Stimulated activated effector memory CD8-positive, alpha-beta T cell treated with anti-CD3 and anti-CD28 coated beads, Interleukin-12 subunit alpha, Interleukin-12 subunit beta, amount 100 ng/mL, for 72 hours (primary cell): ENCODE measurements around the gene TATDN2.

Experiments
- ATAC-seq: fragments of 150-1000 bp; cut with Tn5 transposase; 2 replicates; pipeline ENCODE4 v1.10.0; 2021
- DNase-seq, 2 donors: peaks; one replicate each; pipeline ENCODE4 v3.0.0; 2021 to 2022; ENCODE audit warnings: low spot score in 2 of 2
- H3K27ac Mint-ChIP-seq: one replicate; pipeline ENCODE4 v1.8.0; 2022; ENCODE audit warnings: mild to moderate bottlenecking, mixed read lengths
- H3K36me3 Mint-ChIP-seq: one replicate; pipeline ENCODE4 v1.8.0; 2022; ENCODE audit warnings: mild to moderate bottlenecking, mixed read lengths
- H3K4me1 Mint-ChIP-seq: one replicate; pipeline ENCODE4 v1.8.0; 2022; ENCODE audit warnings: mixed read lengths
- H3K4me3 Mint-ChIP-seq: one replicate; pipeline ENCODE4 v1.8.0; 2022; ENCODE audit warnings: mild to moderate bottlenecking, mixed read lengths
- H3K9me3 Mint-ChIP-seq: one replicate; pipeline ENCODE4 v1.8.0; 2022; ENCODE audit warnings: mixed read lengths

The TATDN2 gene

DNA sequence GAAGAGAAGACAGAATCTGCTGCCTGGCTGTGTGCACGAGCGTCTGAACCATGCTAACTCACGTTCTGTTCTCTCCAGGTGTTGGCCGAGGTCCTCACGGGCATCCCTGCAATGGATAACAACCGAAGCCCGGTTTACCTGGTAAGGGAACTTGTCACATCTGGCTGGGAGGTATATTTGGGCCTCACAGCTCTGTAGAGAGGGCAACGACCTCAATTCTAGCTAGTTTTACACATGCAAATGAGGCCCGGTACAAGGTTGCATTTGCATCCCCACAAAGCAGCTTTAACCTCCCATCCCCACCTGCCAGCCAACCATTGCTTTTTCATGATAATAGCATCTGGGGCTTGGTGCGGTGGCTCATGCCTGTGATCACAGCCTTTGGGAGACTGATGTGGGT, 22.0 kb upstream of the TATDN2 start:
- peaks cover 60% of the 10 kb centered on the region for H3K4me1 Mint-ChIP-seq
- ATAC-seq (no peak), DNase-seq (no peak)
- no peaks in the 10 kb centered on the region for H3K9me3 Mint-ChIP-seq
- H3K27ac Mint-ChIP-seq = no peak overlapping the region
- no peak overlapping the region for H3K4me3 Mint-ChIP-seq
- H3K36me3 Mint-ChIP-seq = peaks cover 37% of the 10 kb centered on the region

GRCh38 chr3:10228248-10228950, 19.9 kb upstream of the TATDN2 start:
- peaks cover 34% of the 10 kb centered on the region for H3K36me3 Mint-ChIP-seq
- H3K4me3 Mint-ChIP-seq = peak overlapping the region; percentile 45
- H3K9me3 Mint-ChIP-seq = no peaks in the 10 kb centered on the region
- H3K4me1 Mint-ChIP-seq = peaks cover 49% of the 10 kb centered on the region
- DNase-seq (peak in 1 of 2 donors; percentile 73), ATAC-seq (peak; percentile 75)
- H3K27ac Mint-ChIP-seq = peak overlapping the region; percentile 83

GRCh38 chr3:10229576-10229975, 18.7 kb upstream of the TATDN2 start:
- no peaks in the 10 kb centered on the region for H3K9me3 Mint-ChIP-seq
- no peak overlapping the region for H3K27ac Mint-ChIP-seq
- peaks cover 37% of the 10 kb centered on the region for H3K4me1 Mint-ChIP-seq
- no peak overlapping the region for H3K4me3 Mint-ChIP-seq
- no peak for DNase-seq
- peaks cover 31% of the 10 kb centered on the region for H3K36me3 Mint-ChIP-seq
- ATAC-seq = no peak

DNA sequence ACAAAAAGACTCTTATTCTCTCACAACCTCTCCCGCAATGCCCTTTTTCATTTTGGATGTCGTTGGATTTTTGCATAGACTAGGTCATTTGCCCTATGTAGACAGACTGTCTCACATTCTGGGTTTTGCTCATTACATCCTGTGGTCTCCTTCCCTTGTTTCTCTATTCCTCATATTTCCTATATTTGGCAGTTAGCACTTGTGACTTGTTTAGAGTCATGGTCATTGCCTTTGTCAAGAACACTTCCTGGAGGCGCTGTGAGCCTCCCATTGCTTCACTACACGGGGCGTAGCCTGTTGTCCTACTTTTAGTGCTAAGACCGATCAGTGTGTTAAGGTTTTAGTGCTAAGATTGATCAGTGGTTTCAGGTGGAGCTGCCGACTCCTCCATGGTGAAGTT, 16.1 kb upstream of the TATDN2 start:
- peaks cover 33% of the 10 kb centered on the region for H3K36me3 Mint-ChIP-seq
- H3K4me3 Mint-ChIP-seq = peak overlapping the region; percentile 32
- peak; percentile 69 for ATAC-seq
- no peak for DNase-seq
- H3K27ac Mint-ChIP-seq = peak overlapping the region; percentile 9
- H3K4me1 Mint-ChIP-seq = peaks cover 26% of the 10 kb centered on the region
- H3K9me3 Mint-ChIP-seq = no peaks in the 10 kb centered on the region

GRCh38 chr3:10233988-10234387, 14.3 kb upstream of the TATDN2 start:
- no peak for ATAC-seq
- H3K36me3 Mint-ChIP-seq = peaks cover 35% of the 10 kb centered on the region
- no peak for DNase-seq
- H3K27ac Mint-ChIP-seq = no peak overlapping the region
- H3K9me3 Mint-ChIP-seq = no peaks in the 10 kb centered on the region
- peaks cover 33% of the 10 kb centered on the region for H3K4me1 Mint-ChIP-seq
- H3K4me3 Mint-ChIP-seq = no peak overlapping the region

DNA sequence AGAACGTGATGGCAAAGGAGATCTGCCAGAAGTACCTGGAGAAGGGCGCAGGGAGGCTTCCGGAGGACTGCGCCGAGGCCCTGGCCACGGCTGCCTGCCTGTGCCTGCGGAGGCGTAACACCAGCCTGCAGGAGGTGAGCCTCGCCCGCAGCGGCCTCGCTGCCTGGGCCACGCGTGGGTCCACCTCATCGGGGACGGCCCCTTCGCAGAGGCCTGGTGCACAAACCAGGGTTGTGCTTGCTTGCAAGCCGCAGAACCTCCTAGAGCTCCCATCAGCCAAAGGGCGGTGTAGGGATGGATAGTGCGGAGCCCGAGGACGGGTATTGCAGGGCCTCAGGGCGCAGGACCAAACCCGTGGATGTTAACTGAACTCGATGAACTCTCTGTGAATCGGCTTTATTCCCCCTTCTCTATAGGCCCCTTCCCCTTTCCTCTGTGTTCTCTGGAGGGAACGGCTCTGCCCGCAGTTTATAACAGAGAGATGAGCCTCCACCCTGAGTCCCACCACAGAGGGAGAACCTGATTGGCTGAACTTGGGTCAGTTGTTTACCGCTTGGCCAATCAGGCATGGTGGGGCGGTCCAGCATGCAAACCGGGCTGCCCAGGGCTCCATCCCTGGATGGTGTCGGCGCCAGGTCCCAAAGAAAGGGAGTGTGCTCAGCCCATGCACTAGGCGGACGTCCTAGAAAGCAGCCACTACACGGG, 13.6 kb upstream of the TATDN2 start:
- Mint-ChIP-seq H3K36me3 (peaks cover 42% of the 10 kb centered on the region), H3K27ac (no peak overlapping the region), H3K9me3 (no peaks in the 10 kb centered on the region), H3K4me3 (no peak overlapping the region), H3K4me1 (peaks cover 34% of the 10 kb centered on the region)
- DNase-seq (no peak), ATAC-seq (no peak)

GRCh38 chr3:10235551-10235950, 12.7 kb upstream of the TATDN2 start:
- ATAC-seq (no peak), DNase-seq (no peak)
- Mint-ChIP-seq H3K4me3 (no peak overlapping the region), H3K4me1 (peaks cover 34% of the 10 kb centered on the region), H3K9me3 (no peaks in the 10 kb centered on the region), H3K27ac (no peak overlapping the region), H3K36me3 (peaks cover 46% of the 10 kb centered on the region)

DNA sequence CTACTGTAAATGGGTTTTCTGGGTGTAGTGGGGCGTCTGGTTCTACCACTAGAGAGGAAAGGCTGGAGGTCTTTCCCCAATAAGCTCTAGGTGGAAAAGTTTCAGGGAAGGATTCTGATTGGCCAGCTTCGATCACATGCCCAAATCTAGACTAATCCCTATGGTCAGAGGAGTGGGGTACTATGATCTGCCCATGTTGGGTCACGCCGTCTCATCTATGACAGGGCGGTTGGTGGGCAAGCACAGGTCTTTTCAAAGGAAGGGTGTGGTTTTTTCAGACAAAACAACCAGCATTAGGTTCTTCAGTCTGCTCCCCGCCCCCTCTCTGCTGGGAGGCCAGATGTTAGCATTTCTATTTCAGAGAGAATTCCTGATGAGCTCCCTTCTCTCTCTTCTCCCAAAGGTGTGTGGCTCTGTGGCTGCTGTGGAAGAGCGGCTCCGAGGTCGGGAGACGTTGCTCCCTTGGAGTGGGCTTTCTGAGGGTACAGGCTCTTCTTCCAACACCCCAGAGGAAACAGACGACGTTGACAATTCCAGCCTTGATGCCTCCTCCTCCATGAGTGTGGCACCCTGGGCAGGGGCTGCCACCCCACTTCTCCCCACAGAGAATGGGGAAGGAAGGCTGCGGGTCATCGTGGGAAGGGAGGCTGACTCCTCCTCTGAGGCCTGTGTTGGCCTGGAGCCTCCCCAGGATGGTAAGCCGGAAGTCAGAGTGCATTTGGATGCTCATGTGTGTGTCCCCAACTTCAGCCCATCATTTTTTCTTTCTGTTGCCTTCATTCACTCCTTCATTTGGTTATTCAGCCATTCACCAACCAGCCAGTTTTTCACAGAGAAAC, 9.7 kb upstream of the TATDN2 start:
- peaks cover 43% of the 10 kb centered on the region for H3K4me1 Mint-ChIP-seq
- ATAC-seq (peak; percentile 80), DNase-seq (no peak)
- peaks cover 53% of the 10 kb centered on the region for H3K36me3 Mint-ChIP-seq
- no peaks in the 10 kb centered on the region for H3K9me3 Mint-ChIP-seq
- peak overlapping the region; percentile 96 for H3K27ac Mint-ChIP-seq
- H3K4me3 Mint-ChIP-seq = peak overlapping the region; percentile 35

- DNase-seq (no peak), ATAC-seq (no peak)
- H3K9me3 Mint-ChIP-seq = peaks cover 3% of the 10 kb centered on the region
- peaks cover 49% of the 10 kb centered on the region for H3K36me3 Mint-ChIP-seq
- H3K4me3 Mint-ChIP-seq = no peak overlapping the region
- peaks cover 48% of the 10 kb centered on the region for H3K4me1 Mint-ChIP-seq
- H3K27ac Mint-ChIP-seq = peak overlapping the region; percentile 37
Observed at GRCh38 chr3:10240799-10241198, 7.5 kb upstream of the TATDN2 start.

DNA sequence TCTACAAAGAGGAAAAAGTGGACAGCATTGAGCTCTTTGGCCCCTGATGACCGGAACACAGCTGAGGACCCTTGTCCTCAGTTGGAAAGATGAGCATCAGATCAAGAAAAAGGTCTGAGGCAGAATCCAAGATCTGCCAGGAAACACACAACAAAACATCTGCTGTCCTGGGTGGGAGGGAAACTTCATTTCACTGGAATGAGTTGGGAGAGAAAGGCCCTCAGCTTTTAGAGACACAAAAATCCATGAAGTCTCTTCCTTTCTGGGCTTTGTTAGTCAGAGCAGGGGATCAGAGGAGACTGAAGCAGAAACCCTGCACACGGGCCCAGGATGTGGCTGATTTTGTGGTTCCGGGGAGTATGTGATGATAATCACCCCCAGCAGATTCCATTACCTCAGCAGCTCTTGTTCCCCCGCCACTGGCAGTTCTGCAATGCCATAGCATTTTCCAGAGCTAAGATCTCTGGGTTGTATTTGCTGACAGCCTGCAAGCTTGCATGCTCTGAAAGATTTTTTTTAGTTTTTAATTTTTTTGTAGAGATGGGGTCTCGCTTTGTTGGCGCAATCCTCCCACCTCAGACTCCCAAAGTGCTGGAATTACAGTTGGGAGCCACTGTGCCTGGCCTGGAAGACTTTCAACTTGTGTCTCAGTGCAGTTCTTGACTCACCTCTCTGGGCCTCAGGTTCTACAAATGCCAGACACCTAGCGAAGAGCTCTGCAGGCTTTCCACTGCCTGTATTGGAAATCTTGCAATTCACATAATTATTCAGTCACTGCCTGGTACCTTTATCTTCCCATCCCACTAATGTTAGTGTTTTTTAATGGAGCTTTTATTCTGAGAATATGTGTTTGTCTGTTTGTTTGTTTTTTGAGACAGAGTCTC, 5.8 kb upstream of the TATDN2 start:
- Mint-ChIP-seq H3K27ac (peak overlapping the region; percentile 96), H3K4me3 (peak overlapping the region; percentile 64), H3K36me3 (peaks cover 44% of the 10 kb centered on the region), H3K9me3 (peaks cover 6% of the 10 kb centered on the region), H3K4me1 (peaks cover 47% of the 10 kb centered on the region)
- DNase-seq = peak in 1 of 2 donors; percentile 72
- ATAC-seq = peak; percentile 98

DNA sequence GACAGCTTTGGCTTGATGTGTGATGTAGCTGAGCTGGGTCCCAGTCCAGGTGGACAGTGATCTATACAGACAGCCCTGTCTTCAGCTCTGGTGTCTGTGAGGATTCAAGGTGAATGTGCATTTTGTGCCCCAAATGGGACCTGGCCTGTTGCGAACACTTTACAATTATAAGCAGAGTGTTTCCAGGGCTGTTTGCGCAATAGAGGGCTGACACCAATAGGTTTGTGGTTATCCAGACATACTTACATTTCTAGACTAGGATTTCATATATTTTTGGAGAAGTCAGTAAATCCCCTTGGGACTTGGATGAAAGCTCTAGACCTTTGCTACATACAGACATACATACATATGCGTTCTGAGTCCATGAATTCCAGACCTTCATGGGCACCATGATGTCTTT, 4.2 kb upstream of the TATDN2 start:
- ATAC-seq (no peak), DNase-seq (no peak)
- Mint-ChIP-seq H3K27ac (no peak overlapping the region), H3K9me3 (peaks cover 6% of the 10 kb centered on the region), H3K4me1 (peaks cover 41% of the 10 kb centered on the region), H3K36me3 (peaks cover 42% of the 10 kb centered on the region), H3K4me3 (no peak overlapping the region)

DNA sequence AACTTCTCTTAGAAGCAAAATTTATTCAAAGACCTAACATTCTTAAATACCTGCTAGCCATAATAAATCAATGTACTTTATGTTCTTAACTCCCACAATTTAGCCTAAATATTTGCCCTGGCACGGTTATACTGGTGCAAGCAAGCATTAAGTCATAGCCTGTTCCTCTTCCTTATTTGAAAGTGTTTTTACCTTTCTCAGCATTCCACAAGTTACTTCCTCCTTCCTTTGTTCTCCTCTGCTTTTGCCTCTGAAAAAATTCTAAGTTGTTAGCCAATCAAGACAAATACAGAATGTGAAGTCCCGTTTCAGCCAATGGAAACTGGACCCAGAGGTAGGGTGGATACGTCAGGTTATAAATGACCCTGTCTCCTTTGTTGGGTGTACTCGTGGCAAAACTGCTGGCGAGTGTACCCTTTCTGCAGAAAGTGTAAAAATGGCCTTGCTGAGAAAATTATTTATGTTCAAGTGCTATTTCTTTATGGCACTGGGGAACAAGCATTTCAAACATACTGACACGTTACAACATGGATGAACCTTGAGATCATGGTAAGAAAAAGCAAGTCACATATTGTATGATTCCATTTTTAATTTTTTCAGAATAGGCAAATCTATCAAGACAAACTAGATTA, 3.1 kb upstream of the TATDN2 start:
- Mint-ChIP-seq H3K4me3 (no peak overlapping the region), H3K4me1 (peaks cover 44% of the 10 kb centered on the region), H3K36me3 (peaks cover 44% of the 10 kb centered on the region), H3K9me3 (peaks cover 6% of the 10 kb centered on the region), H3K27ac (no peak overlapping the region)
- no peak for ATAC-seq
- no peak for DNase-seq

DNA sequence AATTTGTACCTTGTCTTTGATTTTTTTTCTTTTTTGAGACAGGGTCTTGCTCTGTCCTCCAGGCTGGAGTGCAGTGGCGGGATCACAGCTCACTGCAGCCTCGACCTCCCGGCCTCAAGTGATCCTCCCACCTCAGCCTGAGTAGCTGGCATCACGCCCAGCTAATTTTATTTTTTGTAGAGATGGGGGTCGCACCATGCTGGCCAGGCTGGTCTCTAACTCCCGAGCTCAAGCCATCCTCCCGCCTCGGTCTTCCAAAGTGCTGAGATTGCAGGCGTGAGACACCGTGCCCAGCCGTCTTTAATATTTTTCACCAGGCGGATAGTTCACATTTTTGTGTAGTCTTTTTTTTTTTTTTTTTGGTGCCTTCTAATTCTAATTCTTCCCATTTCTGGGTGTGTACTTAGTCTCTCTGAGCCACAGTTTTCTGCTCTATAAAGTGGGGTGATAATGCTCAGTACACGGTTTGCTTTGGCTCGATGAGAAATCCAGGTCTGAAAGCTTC, 528 bp upstream of the TATDN2 start:
- ATAC-seq (no peak), DNase-seq (no peak)
- Mint-ChIP-seq H3K4me3 (peak overlapping the region; percentile 97), H3K36me3 (peaks cover 61% of the 10 kb centered on the region), H3K27ac (peak overlapping the region; percentile 96), H3K9me3 (peaks cover 6% of the 10 kb centered on the region), H3K4me1 (peaks cover 57% of the 10 kb centered on the region)
